Subcutaneous adipose tissue (tissue), 4 donors: Measurements from ENCODE around the gene CFAP43. TPM values are rescaled to one million over a fixed set of nuclear protein-coding genes. Genes with fewer than 3 reads are reported as not detected.

Experiments
- total RNA-seq, 4 donors: library from RNA; depleted of rRNA; stranded (reverse); fragments of >200 nt; gene quantifications; one replicate each; pipeline ENCODE4 v1.1.0, GENCODE V29; 2016
- TF ChIP-seq, protein P1 (sequence below): fragments of 450-650 bp; IDR thresholded peaks from one replicate; pipeline ENCODE4 v1.5.1; 2016; ENCODE audit warnings: low read depth, mild to moderate bottlenecking, control low read depth, antibody characterized with exemption, moderate library complexity

Gene CFAP43
- total RNA-seq, 4 donors from 2014 or later: 0.19 TPM; not detected in 3

DNA sequence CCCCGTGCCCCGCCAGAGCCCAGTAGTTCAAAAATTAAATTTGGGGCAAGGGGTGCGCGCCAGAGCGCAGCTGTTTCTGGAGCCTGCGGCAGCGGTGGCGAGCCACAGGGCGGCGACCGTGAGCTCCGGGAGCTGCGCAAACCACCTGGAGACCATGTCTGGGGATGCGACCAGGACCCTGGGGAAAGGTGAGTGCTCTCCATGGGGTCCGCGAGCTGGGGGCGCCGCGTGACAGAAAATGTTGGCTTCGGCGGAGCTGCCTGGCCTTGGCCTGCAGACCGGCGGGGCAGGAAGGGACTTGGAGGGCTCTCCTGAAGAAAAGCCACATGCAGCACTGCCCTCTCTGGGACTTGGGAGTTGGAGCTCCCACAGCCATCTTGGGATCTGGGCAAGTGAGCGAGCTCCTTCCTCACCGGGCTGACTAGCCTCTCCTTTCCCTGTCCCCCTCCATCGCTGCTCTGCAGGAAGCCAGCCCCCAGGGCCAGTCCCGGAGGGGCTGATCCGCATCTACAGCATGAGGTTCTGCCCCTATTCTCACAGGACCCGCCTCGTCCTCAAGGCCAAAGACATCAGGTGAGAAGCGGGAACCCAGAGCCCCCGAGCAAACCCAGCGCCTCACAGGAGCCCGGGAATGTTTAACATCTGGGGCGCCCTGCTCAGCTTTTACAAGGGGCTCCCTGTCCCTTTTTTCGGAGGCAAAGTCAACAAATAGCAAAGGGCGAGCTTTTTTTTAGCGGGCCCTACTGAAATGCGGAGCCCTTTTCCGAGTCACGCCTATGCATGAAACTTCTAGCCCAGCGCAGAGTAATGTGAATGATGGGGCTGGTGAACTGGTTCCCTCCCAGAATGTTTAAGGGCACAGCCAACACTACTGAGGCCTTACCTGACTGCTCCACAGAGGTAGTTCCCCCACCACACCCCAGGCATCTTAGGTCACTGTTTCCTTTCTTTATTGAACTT is 42.9 kb upstream of the CFAP43 start:
- TF ChIP-seq, protein P1, sequence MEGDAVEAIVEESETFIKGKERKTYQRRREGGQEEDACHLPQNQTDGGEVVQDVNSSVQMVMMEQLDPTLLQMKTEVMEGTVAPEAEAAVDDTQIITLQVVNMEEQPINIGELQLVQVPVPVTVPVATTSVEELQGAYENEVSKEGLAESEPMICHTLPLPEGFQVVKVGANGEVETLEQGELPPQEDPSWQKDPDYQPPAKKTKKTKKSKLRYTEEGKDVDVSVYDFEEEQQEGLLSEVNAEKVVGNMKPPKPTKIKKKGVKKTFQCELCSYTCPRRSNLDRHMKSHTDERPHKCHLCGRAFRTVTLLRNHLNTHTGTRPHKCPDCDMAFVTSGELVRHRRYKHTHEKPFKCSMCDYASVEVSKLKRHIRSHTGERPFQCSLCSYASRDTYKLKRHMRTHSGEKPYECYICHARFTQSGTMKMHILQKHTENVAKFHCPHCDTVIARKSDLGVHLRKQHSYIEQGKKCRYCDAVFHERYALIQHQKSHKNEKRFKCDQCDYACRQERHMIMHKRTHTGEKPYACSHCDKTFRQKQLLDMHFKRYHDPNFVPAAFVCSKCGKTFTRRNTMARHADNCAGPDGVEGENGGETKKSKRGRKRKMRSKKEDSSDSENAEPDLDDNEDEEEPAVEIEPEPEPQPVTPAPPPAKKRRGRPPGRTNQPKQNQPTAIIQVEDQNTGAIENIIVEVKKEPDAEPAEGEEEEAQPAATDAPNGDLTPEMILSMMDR: no peak

DNA sequence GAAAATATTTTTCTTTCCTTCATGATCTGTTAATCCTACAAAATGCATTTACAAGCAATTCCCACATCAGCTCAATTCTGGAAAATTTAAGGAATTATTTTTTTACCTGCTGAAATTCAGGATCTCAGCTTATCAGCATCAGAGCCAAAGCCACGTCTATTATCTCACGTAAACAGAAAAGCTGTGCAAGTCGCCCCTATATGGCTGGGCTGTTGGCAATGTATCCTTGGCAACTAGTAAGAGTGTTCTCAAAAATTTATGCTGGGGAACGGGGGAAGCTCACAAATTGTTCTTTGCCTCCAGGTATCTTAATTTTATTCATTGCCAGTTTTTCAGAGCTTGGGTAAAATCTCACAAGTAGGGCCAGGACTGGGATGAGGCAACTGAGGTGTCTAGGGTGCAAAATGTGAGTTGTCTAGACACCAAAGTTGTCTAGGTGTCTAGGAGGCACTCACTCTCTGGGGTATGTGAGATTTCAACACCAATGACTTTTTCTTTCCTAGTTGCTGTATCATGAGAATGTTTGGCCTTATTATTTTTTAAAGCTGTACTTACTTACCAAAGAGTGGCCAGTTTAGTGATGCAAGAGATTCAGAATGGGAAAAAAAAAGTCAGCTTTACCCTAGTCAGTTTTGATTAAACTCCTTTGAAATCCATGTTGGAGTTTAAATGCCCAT is 41.9 kb upstream of the CFAP43 start:
- TF ChIP-seq, protein P1: no peak

DNA sequence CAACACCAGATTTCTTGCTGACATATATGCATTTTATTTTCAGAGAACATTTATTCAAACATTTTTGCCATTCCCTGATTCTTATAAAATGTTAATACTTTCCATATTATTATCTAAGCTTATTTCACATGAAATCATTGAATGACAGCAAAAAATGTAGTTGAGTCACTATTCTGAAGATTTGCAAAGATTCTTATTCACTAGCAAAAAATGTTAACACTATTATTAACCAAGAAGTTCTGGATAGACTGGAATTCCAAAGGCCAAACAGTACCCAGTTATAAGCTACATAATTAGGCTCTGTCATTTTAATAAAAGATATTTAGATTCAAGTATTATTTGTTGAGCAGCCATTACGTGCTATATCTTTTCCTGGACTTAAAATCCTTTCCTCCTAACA is 41.1 kb upstream of the CFAP43 start:
- TF ChIP-seq, protein P1: no peak

DNA sequence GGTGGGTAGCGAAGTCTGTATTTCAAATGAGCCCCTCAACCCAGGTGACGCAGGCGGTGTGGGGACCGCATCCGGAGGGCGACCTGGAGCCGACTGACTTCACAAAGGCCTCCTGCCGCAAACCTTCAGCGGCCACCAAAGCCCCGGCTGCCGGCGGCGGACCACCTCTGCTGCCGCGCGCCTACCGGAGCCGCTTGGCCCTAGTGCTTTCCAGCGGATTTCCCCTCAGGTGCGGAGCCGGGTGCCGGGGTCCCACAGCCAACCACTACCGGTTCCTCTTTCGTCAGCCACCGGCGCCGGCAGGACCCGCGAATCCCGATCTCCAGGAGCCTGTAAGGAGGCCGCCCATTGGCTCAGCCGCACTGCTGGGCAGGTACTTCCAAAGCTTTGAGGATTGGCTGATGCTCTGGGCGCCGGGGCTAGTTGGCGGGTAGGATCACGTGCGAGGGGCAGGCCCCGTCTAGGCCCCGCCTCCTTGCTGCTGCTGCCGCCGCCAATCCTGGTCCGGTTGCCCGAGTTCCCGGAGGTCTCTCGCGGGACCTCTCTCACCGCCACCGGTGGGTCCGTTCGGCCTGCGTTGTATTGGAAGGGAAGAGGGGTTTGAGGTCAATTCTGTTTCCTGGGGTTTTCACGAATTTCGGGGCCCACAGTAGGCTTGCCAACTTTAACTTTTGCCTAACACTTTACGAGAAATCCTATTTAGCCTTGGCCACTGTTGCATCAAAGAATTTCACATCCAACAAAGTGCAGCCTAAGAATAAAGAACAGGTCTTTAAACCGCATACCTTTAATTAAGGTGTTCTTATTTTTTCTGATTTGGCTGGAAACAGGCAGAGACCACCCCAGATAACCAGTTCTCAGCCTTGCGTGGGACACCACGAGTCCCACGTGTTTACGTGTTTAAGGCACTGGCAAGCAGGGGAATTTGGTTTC is 36.8 kb upstream of the CFAP43 start, which contains the start of gene GSTO2:
Gene GSTO2 (plus strand): TSS at position 472 of the 933 bp plus-strand sequence. CDS start 5,732 bp downstream, outside the sequence.
- TF ChIP-seq, protein P1: no peak

DNA sequence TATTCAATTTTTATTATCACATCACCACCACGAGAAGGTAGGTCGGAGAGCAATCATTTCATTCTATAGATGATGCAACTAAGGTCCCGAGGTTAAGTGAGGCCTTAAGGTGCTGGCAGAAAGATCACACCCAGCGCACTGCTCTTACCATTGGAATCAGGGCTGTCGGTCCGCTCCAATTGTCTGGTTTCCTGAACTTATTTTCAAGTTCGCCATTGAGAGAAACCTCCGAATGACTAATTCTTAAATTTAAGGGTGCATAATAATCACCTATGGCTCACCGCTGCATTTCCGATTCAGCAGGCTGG is 36.2 kb upstream of the CFAP43 start:
- TF ChIP-seq, protein P1: no peak

DNA sequence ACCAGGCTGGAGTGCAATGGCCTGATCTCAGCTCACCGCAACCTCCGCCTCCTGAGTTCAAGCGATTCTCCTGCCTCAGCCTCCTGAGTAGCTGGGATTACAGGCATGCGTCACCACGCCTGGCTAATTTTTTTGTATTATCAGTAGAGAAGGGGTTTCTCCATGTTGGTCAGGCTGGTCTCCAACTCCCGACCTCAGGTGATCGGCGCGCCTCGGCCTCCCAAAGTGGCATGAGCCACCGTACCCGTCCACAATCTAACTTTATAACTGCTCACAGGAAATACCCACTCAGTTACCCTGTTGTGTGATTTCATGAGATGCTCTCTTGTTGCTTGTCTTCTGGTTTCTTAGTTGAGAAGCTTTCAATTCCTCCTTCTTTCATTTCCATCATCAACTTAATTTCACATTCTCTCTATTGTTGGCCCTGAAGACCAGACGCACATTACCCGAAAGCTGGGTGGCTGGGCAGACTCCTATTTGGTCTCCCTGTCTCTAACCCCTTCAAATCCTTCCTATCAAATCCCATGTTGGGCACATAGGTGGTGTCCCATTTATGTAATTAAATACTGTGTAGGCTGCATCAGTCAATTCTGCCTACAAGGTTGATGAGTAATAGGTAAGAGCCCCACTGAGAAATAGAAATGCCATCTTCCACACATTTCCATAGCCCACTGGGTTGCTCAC is 35.7 kb upstream of the CFAP43 start:
- TF ChIP-seq, protein P1: no peak
